OCI-LY7 (cell line): ENCODE measurements around the gene ID1. TPM values are rescaled to one million over a fixed set of nuclear protein-coding genes. Genes with fewer than 3 reads are reported as not detected.
A peak's percentile ranks its signal among the peaks of the same experiment; 100 is the strongest.

Experiments used
- BruUV-seq: library from RNA; stranded (reverse); fragments of 400-500 nt; replicated peaks from 2 replicates; lab custom pipeline; 2021; lab: Mats Ljungman, UMichigan
- CTCF ChIA-PET: fragments of 300-600 bp; sonication (Branson Sonifier 250); formaldehyde crosslinking; loops from one replicate; lab custom pipeline; 2022; ENCODE audit warnings: antibody characterized with exemption; ENCODE audit not compliant: unreplicated experiment; lab: Charles Lee
- POLR2A ChIA-PET: fragments of 300-600 bp; sonication (Branson Sonifier 250); formaldehyde crosslinking; loops from one replicate; lab custom pipeline; 2022; ENCODE audit warnings: antibody characterized with exemption; lab: Charles Lee
- DNase-seq: peaks from one replicate; pipeline ENCODE4 v3.0.0-alpha.2; 2015; ENCODE audit warnings: low spot score
- H2AFZ ChIP-seq: fragments of 200-600 bp; sonication (generic), shearing (Covaris generic); 2 replicates; pipeline ENCODE4 v1.6.1; 2014; ENCODE audit warnings: mild to moderate bottlenecking, antibody characterized with exemption, low read length, moderate library complexity
- H3K27ac ChIP-seq: fragments of 200-600 bp; sonication (generic); 2 replicates; pipeline ENCODE4 v1.5.1; 2014; ENCODE audit warnings: mixed run types, low read depth, mild to moderate bottlenecking, moderate library complexity, low read length, inconsistent platforms; ENCODE audit not compliant: poor library complexity, severe bottlenecking
- H3K36me3 ChIP-seq: fragments of 200-600 bp; sonication (generic); 2 replicates; pipeline ENCODE4 v1.6.1; 2014; ENCODE audit warnings: mild to moderate bottlenecking, antibody characterized with exemption, low read length, moderate library complexity, mixed read lengths; ENCODE audit not compliant: insufficient read depth
- H3K4me1 ChIP-seq: fragments of 200-600 bp; sonication (generic); 2 replicates; pipeline ENCODE4 v1.5.1; 2014; ENCODE audit warnings: mild to moderate bottlenecking, low read length; ENCODE audit not compliant: insufficient read depth, poor library complexity, severe bottlenecking
- H3K4me2 ChIP-seq: fragments of 200-600 bp; sonication (generic); 2 replicates; pipeline ENCODE4 v1.6.1; 2014; ENCODE audit warnings: mild to moderate bottlenecking, low read length
- H3K4me3 ChIP-seq: fragments of 200-600 bp; sonication (generic); 2 replicates; pipeline ENCODE4 v1.5.1; 2014; ENCODE audit warnings: mild to moderate bottlenecking, low read depth, low read length; ENCODE audit not compliant: poor library complexity, severe bottlenecking
- H3K79me2 ChIP-seq: fragments of 200-600 bp; sonication (generic); 2 replicates; pipeline ENCODE4 v1.6.1; 2016; ENCODE audit warnings: low read depth, mild to moderate bottlenecking, low read length, moderate library complexity, mixed read lengths; ENCODE audit not compliant: insufficient read depth
- H3K9me2 ChIP-seq: fragments of 200-600 bp; sonication (generic); 2 replicates; pipeline ENCODE4 v1.6.1; 2016; ENCODE audit warnings: mild to moderate bottlenecking, low read length, mixed read lengths; ENCODE audit not compliant: insufficient read depth
- H3K9me3 ChIP-seq: fragments of 200-600 bp; sonication (generic); 2 replicates; pipeline ENCODE4 v1.6.1; 2014; ENCODE audit warnings: mild to moderate bottlenecking, mixed run types, low read length, mixed read lengths
- H4K20me1 ChIP-seq: fragments of 200-600 bp; sonication (generic); 2 replicates; pipeline ENCODE4 v1.6.1; 2014; ENCODE audit warnings: mild to moderate bottlenecking, antibody characterized with exemption, low read length, moderate library complexity, mixed read lengths; ENCODE audit not compliant: insufficient read depth
- EZH2phosphoT487 ChIP-seq: fragments of 200-600 bp; sonication (generic); IDR thresholded peaks from 2 replicates; pipeline ENCODE4 v1.6.1; 2018; ENCODE audit warnings: low read depth, borderline replicate concordance, mild to moderate bottlenecking, mixed run types, antibody characterized with exemption, low read length, moderate library complexity, mixed read lengths
- intact Hi-C: fragments of 100-400 bp; cut with micrococcal nuclease; formaldehyde crosslinking; loops from one replicate; pipeline ENCODE4 v1.10.0; 2022; ENCODE audit not compliant: unreplicated experiment
- total RNA-seq, 2 experiments: library from RNA; depleted of rRNA in 1 of 2; stranded (reverse); fragments of >200 nt in 1 of 2; shearing (Covaris generic) in 1 of 2; gene quantifications; 2 replicates each; pipeline ENCODE4 v1.2.3, GENCODE V29; 2014 to 2022
- TF ChIP-seq, protein P1 (sequence below): fragments of 200-600 bp; sonication (generic); conservative IDR thresholded peaks from 2 replicates; pipeline ENCODE4 v1.5.1; 2014; ENCODE audit warnings: mild to moderate bottlenecking, antibody characterized with exemption, low read length, moderate library complexity, mixed read lengths

Gene ID1
- total RNA-seq, 2 experiments from 2014 or later = 3.3 to 3.6 TPM

DNA sequence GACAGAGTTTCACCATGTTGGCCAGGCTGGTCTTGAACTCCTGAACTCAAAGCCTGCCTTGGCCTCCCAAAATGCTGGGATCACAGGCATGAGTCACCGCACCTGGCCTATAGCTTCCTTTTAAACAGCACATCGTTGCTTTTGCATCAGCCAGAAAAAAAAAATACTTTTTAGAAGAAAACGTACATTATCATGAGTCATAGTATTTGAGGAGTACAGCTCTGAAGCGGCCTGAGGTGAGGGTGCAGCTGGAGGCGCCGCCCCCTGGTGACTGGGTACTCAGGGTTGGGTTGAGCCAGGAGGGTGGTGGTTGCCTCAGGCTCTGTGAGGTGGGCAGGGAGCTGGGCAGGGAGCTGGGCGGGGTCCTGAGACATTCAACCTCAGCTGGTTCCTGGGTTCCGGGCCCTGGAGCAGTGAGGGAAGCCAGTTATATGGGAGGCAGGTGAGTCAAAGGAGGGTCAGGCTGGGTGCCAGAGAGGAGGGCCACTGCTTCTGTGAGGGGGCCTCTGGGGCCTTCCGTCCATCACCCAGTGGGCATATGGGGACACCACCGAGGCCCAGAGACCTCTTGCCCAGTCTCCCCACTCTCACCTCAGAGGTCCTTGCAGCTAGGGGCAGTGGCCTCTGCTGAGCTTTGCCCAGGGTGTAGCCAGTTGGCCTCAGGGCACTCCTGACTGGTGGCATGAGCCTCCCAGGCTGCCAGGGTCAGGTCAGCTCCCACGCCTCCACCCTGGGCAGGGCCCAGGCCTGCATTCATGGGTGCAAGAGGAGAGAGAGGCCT, 11.7 kb upstream of the ID1 start:
- ChIA-PET CTCF (interaction anchor here (0.6 kb wide), 1 partner anchor 702 kb away, joined by 3 read pairs; no protein-coding TSS in a partner anchor), POLR2A (interaction anchor here (0.6 to 1.1 kb wide), 3 partner anchors 14 to 33 kb away, joined by 3 to 4 read pairs (median 3); no protein-coding TSS in a partner anchor)
- intact Hi-C loops = no loop called here
- Histone ChIP-seq H3K4me1 (no peaks in the 10 kb centered on the region), H3K9me2 (no peaks in the 10 kb centered on the region), H3K36me3 (no peaks in the 10 kb centered on the region), H4K20me1 (no peaks in the 10 kb centered on the region), H3K79me2 (no peaks in the 10 kb centered on the region), H2AFZ (no peak overlapping the region), H3K4me2 (no peak overlapping the region), H3K9me3 (no peaks in the 10 kb centered on the region), H3K4me3 (no peak overlapping the region), H3K27ac (no peak overlapping the region)
- DNase-seq = no peak
- BruUV-seq = no TSS peak
- TF ChIP-seq, protein P1, sequence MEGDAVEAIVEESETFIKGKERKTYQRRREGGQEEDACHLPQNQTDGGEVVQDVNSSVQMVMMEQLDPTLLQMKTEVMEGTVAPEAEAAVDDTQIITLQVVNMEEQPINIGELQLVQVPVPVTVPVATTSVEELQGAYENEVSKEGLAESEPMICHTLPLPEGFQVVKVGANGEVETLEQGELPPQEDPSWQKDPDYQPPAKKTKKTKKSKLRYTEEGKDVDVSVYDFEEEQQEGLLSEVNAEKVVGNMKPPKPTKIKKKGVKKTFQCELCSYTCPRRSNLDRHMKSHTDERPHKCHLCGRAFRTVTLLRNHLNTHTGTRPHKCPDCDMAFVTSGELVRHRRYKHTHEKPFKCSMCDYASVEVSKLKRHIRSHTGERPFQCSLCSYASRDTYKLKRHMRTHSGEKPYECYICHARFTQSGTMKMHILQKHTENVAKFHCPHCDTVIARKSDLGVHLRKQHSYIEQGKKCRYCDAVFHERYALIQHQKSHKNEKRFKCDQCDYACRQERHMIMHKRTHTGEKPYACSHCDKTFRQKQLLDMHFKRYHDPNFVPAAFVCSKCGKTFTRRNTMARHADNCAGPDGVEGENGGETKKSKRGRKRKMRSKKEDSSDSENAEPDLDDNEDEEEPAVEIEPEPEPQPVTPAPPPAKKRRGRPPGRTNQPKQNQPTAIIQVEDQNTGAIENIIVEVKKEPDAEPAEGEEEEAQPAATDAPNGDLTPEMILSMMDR = 0 out of 2 replicates have a peak, but pooled peaks have one; percentile 9
- TF ChIP-seq EZH2phosphoT487 = no peak

DNA sequence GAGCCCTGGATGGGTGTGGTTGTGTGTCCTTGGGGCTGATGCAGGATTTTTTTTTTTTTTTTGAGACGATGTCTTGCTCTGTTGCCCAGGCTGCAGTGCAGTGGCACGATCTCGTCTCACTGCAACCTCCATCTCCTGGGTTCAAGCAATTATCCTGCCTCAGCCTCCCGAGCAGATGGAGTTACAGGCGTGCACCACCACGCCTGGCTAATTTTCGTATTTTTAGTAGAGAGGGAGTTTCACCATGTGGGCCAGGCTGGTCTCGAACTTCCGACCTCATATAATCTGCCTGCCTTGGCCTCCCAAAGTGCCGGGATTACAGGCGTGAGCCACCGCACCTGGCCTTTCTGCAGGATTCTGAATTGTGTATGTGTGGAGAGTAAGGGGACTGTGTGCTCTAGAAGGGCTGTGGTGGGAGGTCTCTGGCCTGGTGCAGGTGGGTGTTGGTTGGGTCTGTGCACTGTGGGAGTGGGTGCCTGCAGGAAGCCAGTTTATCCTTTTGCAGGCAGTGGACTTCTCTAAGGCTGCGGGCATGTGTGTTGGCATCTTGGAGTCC, 11.0 kb upstream of the ID1 start:
- TF ChIP-seq EZH2phosphoT487 = no peak
- TF ChIP-seq, protein P1 = no peak
- POLR2A ChIA-PET = no interaction called here
- Histone ChIP-seq H3K9me2 (no peaks in the 10 kb centered on the region), H3K79me2 (no peaks in the 10 kb centered on the region), H3K4me2 (no peak overlapping the region), H3K9me3 (no peaks in the 10 kb centered on the region), H3K36me3 (no peaks in the 10 kb centered on the region), H2AFZ (no peak overlapping the region), H3K4me1 (no peaks in the 10 kb centered on the region), H4K20me1 (no peaks in the 10 kb centered on the region), H3K27ac (no peak overlapping the region), H3K4me3 (no peak overlapping the region)
- intact Hi-C loops = no loop called here
- CTCF ChIA-PET = no interaction called here
- no peak for DNase-seq
- BruUV-seq = no TSS peak
